Right lobe of liver (tissue), 6 donors: ENCODE results near the gene SOCS3. TPM values are rescaled to one million over a fixed set of nuclear protein-coding genes. Genes with fewer than 3 reads are reported as not detected.
A peak's percentile ranks its signal among the peaks of the same experiment; 100 is the strongest.

Experiments used
- ATAC-seq, 4 donors: fragments of 200-7000 bp; cut with Tn5 transposase; one replicate each; pipeline ENCODE4 v1.9.1; 2020; ENCODE audit warnings: mild to moderate bottlenecking in 4 of 4, moderate library complexity in 4 of 4
- DNase-seq, 3 donors: peaks; one replicate each; pipeline ENCODE4 v3.0.0-alpha.2; 2020
- H3K27ac ChIP-seq, 3 donors: fragments of 200-600 bp; one replicate each; pipeline ENCODE4 v1.8.0; 2022
- H3K27me3 ChIP-seq, 2 donors: fragments of 200-600 bp; one replicate each; pipeline ENCODE4 v1.8.0; 2022
- H3K36me3 ChIP-seq, 4 donors: fragments of 200-600 bp; sonication (generic) in 1 of 4; one replicate each; pipeline versions ENCODE4 v1.5.1 to v1.8.0; 2017 to 2022; ENCODE audit warnings: control low read depth in 1 of 4
- H3K4me1 ChIP-seq, 4 donors: fragments of 200-600 bp; sonication (generic) in 1 of 4; one replicate each; pipeline versions ENCODE4 v1.5.1 to v1.8.0; 2017 to 2022; ENCODE audit warnings: control low read depth in 1 of 4
- H3K4me3 ChIP-seq, 3 donors: fragments of 200-600 bp; one replicate each; pipeline ENCODE4 v1.8.0; 2022
- H3K9me3 ChIP-seq, 4 donors: fragments of 200-600 bp; sonication (generic) in 1 of 4; one replicate each; pipeline versions ENCODE4 v1.5.1 to v1.8.0; 2017 to 2022; ENCODE audit warnings: control low read depth in 1 of 4
- POLR2A ChIP-seq: fragments of 450-650 bp; IDR thresholded peaks from one replicate; pipeline ENCODE4 v1.6.1; 2017; ENCODE audit warnings: antibody characterized with exemption, mild to moderate bottlenecking
- WGBS: methylation state at CpG from one replicate; pipeline ENCODE4 v1.1.6; 2018; ENCODE audit warnings: low coverage, low lambda C conversion rate; ENCODE audit not compliant: insufficient coverage; ENCODE audit errors: missing lambda C conversion rate; 5-methylcytosine and 5-hydroxymethylcytosine counted together
- intact Hi-C, 2 donors: fragments of 100-400 bp; cut with DNase I; formaldehyde crosslinking; loops; one replicate each; pipeline versions ENCODE4 v1.11.2 to v1.14.1; 2022
- total RNA-seq, 6 experiments: library from RNA; depleted of rRNA in 2 of 6; stranded (reverse); fragments of >200 nt in 2 of 6; fragmentation: NEBNext Ultra II Directional in 3 of 6; extraction: Animal tissue kit (Norgen Biotek cat#: 25700) in 3 of 6; gene quantifications; one replicate each; pipeline versions ENCODE4 v1.1.0 to v1.2.4, GENCODE V29; 2016 to 2023
- TF ChIP-seq, protein P1 (sequence below), 4 donors: fragments of 200-600 bp in 3 of 4; fragments of 450-650 bp in 1 of 4; IDR thresholded peaks; one replicate each; pipeline versions ENCODE4 v1.5.1 to v1.8.0; 2016 to 2022; ENCODE audit warnings: antibody characterized with exemption in 4 of 4, mild to moderate bottlenecking in 2 of 4
- donor health status: DM: no; HTN: yes; CAD: no.
- donor health status: DM: no; HTN: no; CAD: no.
- donor health status: DM: no; HTN: no; CAD: no.
- donor health status: DM: no; HTN: yes; CAD: no.
- donor health status: DM: no; HTN: yes; CAD: no.

SOCS3 gene
- total RNA-seq, 6 experiments from 2014 or later, result 1.2 to 87.3 (median 24.1) TPM

GRCh38 chr17:78345791-78346494 is 13.9 kb downstream of the SOCS3 start:
- intact Hi-C loops, result no loop called here
- H3K36me3 ChIP-seq, result no peaks in the 10 kb centered on the region
- DNase-seq (no peak), ATAC-seq (no peak)
- TF ChIP-seq POLR2A, result no peak
- TF ChIP-seq, protein P1, sequence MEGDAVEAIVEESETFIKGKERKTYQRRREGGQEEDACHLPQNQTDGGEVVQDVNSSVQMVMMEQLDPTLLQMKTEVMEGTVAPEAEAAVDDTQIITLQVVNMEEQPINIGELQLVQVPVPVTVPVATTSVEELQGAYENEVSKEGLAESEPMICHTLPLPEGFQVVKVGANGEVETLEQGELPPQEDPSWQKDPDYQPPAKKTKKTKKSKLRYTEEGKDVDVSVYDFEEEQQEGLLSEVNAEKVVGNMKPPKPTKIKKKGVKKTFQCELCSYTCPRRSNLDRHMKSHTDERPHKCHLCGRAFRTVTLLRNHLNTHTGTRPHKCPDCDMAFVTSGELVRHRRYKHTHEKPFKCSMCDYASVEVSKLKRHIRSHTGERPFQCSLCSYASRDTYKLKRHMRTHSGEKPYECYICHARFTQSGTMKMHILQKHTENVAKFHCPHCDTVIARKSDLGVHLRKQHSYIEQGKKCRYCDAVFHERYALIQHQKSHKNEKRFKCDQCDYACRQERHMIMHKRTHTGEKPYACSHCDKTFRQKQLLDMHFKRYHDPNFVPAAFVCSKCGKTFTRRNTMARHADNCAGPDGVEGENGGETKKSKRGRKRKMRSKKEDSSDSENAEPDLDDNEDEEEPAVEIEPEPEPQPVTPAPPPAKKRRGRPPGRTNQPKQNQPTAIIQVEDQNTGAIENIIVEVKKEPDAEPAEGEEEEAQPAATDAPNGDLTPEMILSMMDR (IDR thresholded peaks at IDR 0.05), result no peak
- no peak overlapping the region for H3K4me3 ChIP-seq
- H3K4me1 ChIP-seq, result peaks cover 0 to 17% (median 4%) of the 10 kb centered on the region in 4 donors
- no peaks in the 10 kb centered on the region for H3K9me3 ChIP-seq
- H3K27me3 ChIP-seq, result no peaks in the 10 kb centered on the region
- 75% methylated on average over 2 of the region's 10 CpGs for WGBS
- no peak overlapping the region for H3K27ac ChIP-seq

DNA sequence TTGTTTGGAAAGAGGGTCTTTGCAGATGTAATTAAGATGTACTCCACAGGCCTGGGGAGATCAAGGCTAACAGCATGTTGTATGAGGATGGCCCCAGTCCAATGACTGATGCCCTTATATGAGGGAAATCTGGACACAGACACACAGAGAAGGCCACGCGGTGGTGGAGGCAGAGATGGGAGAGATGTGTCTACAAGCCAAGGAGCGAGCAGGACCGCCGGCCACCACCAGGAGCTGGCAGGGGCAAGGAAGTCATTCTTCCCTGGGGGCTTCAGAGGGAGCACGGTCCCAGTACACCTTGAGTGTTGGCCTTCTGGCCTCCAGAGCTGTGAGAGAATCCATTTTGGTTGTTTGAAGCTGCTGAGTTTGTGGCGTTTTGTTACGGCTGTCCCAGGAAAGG is 14.7 kb downstream of the SOCS3 start:
- Histone ChIP-seq H3K4me1 (peaks cover 0 to 17% (median 3%) of the 10 kb centered on the region in 4 donors), H3K9me3 (no peaks in the 10 kb centered on the region), H3K27ac (peak overlapping the region in 1 of 3 donors; percentile 23), H3K4me3 (no peak overlapping the region), H3K36me3 (no peaks in the 10 kb centered on the region), H3K27me3 (no peaks in the 10 kb centered on the region)
- intact Hi-C loops, result no loop called here
- ATAC-seq (no peak), DNase-seq (no peak)
- 96% methylated on average over 5 of the region's 8 CpGs for WGBS
- TF ChIP-seq, protein P1 (IDR thresholded peaks at IDR 0.05), result no peak
- no peak for TF ChIP-seq POLR2A

- TF ChIP-seq, protein P1 (IDR thresholded peaks at IDR 0.05), result no peak
- no peak for TF ChIP-seq POLR2A
- Histone ChIP-seq H3K36me3 (no peaks in the 10 kb centered on the region), H3K9me3 (no peaks in the 10 kb centered on the region), H3K4me3 (no peak overlapping the region), H3K27ac (no peak overlapping the region), H3K4me1 (peaks cover 0 to 17% (median 3%) of the 10 kb centered on the region in 4 donors), H3K27me3 (no peaks in the 10 kb centered on the region)
- ATAC-seq (no peak), DNase-seq (no peak)
- WGBS, result 55% methylated on average over 4 of the region's 10 CpGs
- intact Hi-C loops, result no loop called here
These were observed 15.2 kb downstream of the SOCS3 start for GRCh38 chr17:78344666-78345065.

GRCh38 chr17:78343543-78344201 is 16.2 kb downstream of the SOCS3 start:
- peak overlapping the region in 2 of 3 donors; percentile 74 to 76 for H3K27ac ChIP-seq
- DNase-seq (peak in 1 of 3 donors; percentile 65), ATAC-seq (peak in 3 of 4 donors; percentile 2 to 9 (median 6))
- no peaks in the 10 kb centered on the region for H3K36me3 ChIP-seq
- H3K9me3 ChIP-seq, result no peaks in the 10 kb centered on the region
- TF ChIP-seq POLR2A, result no peak
- TF ChIP-seq, protein P1 (IDR thresholded peaks at IDR 0.05), result no peak
- 72% methylated on average over 7 of the region's 19 CpGs for WGBS
- intact Hi-C loops, result no loop called here
- H3K4me3 ChIP-seq, result no peak overlapping the region
- H3K27me3 ChIP-seq, result no peaks in the 10 kb centered on the region
- peaks cover 0 to 17% (median 3%) of the 10 kb centered on the region in 4 donors for H3K4me1 ChIP-seq
